Calu3 (cell line): Measurements from ENCODE around the gene LBP. TPM values are rescaled to one million over a fixed set of nuclear protein-coding genes. Genes with fewer than 3 reads are reported as not detected.

ENCODE experiments used
- BruUV-seq: library from RNA; stranded (reverse); fragments of 400-500 nt; replicated peaks from 2 replicates; lab custom pipeline; 2021; lab: Mats Ljungman, UMichigan
- CTCF ChIA-PET: fragments of 300-600 bp; sonication (Branson Sonifier 250); formaldehyde crosslinking; loops from one replicate; lab custom pipeline; 2022; ENCODE audit warnings: antibody characterized with exemption; lab: Charles Lee
- DNase-seq: peaks from one replicate; pipeline ENCODE4 v3.0.0; 2022
- H3K27ac Mint-ChIP-seq: one replicate; pipeline ENCODE4 v1.8.0; 2022; ENCODE audit warnings: mixed read lengths; ENCODE audit not compliant: unreplicated experiment
- H3K27me3 Mint-ChIP-seq: one replicate; pipeline ENCODE4 v1.8.0; 2022; ENCODE audit warnings: mixed read lengths; ENCODE audit not compliant: unreplicated experiment
- H3K36me3 Mint-ChIP-seq: one replicate; pipeline ENCODE4 v1.8.0; 2022; ENCODE audit warnings: mild to moderate bottlenecking, moderate library complexity, mixed read lengths; ENCODE audit not compliant: insufficient read depth, unreplicated experiment
- H3K4me1 Mint-ChIP-seq: one replicate; pipeline ENCODE4 v1.8.0; 2022; ENCODE audit warnings: mild to moderate bottlenecking, low read depth, mixed read lengths; ENCODE audit not compliant: unreplicated experiment
- H3K4me3 Mint-ChIP-seq: one replicate; pipeline ENCODE4 v1.8.0; 2022; ENCODE audit warnings: mild to moderate bottlenecking, low read depth, moderate library complexity, mixed read lengths; ENCODE audit not compliant: unreplicated experiment
- H3K9me3 Mint-ChIP-seq: one replicate; pipeline ENCODE4 v1.8.0; 2022; ENCODE audit warnings: low read depth, mixed read lengths; ENCODE audit not compliant: unreplicated experiment
- intact Hi-C: fragments of 100-400 bp; cut with micrococcal nuclease; formaldehyde crosslinking; loops from one replicate; pipeline ENCODE4 v1.10.0; 2022; ENCODE audit not compliant: unreplicated experiment
- total RNA-seq: library from RNA; stranded (reverse); gene quantifications from 2 replicates; pipeline ENCODE4 v1.2.3, GENCODE V29; 2022
- TF ChIP-seq, protein P1 (sequence below): fragments of 200-600 bp; IDR thresholded peaks from one replicate; pipeline ENCODE4 v1.8.0; 2022; ENCODE audit warnings: antibody characterized with exemption; ENCODE audit not compliant: unreplicated experiment

Gene LBP
- total RNA-seq, 1 experiment from 2014 or later: not detected

DNA sequence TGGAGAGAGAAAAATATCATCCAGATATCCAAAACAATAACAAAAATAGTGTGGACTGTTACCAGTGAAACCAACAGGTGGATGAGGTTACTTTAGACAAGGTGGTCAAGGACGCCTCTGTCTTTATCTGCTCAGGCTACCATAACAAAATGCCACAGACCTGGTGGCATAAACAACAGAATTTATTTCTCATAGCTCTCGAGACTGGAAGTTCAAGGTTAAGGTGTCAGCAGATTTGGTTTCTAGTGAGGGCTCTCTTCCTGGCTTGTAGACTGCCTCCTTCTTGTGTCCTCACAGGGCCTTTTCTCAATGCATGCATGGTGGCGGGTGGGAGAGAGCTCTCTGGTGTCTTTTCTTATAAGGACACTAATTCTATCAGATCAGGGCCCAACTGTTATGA is 21.1 kb upstream of the LBP start:
- H3K27me3 Mint-ChIP-seq: peaks cover 87% of the 10 kb centered on the region
- BruUV-seq: no TSS peak
- CTCF ChIA-PET: interaction anchor here (1.8 to 2.5 kb wide), 2 partner anchors 25 to 29 kb away, joined by 4 to 7 read pairs; no protein-coding TSS in a partner anchor
- DNase-seq: no peak
- no peak overlapping the region for H3K27ac Mint-ChIP-seq
- TF ChIP-seq, protein P1, sequence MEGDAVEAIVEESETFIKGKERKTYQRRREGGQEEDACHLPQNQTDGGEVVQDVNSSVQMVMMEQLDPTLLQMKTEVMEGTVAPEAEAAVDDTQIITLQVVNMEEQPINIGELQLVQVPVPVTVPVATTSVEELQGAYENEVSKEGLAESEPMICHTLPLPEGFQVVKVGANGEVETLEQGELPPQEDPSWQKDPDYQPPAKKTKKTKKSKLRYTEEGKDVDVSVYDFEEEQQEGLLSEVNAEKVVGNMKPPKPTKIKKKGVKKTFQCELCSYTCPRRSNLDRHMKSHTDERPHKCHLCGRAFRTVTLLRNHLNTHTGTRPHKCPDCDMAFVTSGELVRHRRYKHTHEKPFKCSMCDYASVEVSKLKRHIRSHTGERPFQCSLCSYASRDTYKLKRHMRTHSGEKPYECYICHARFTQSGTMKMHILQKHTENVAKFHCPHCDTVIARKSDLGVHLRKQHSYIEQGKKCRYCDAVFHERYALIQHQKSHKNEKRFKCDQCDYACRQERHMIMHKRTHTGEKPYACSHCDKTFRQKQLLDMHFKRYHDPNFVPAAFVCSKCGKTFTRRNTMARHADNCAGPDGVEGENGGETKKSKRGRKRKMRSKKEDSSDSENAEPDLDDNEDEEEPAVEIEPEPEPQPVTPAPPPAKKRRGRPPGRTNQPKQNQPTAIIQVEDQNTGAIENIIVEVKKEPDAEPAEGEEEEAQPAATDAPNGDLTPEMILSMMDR: no peak
- intact Hi-C loops: no loop called here
- H3K36me3 Mint-ChIP-seq: no peaks in the 10 kb centered on the region
- H3K9me3 Mint-ChIP-seq: no peaks in the 10 kb centered on the region
- peaks cover 15% of the 10 kb centered on the region for H3K4me1 Mint-ChIP-seq
- H3K4me3 Mint-ChIP-seq: no peak overlapping the region

DNA sequence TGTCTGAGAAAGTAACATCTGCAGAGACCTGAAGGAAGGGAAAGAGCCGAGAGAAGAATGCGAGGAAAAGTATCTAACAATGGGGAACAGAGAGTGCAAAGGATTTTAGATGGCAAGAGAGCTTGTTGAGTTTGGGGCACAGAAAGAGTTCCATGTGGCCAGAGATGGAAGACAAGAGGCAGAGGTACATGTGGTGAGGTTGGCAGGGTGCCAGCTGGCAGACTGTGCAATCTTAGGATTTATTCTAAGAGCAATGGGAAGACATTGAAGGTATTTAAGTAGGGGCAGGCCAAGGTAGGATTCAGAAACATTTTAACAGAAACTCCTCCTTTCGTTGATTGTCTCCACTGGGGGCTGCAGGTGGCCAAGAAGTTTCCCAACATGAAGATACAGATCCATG is 20.4 kb upstream of the LBP start:
- Mint-ChIP-seq H3K27me3 (peaks cover 80% of the 10 kb centered on the region), H3K36me3 (no peaks in the 10 kb centered on the region), H3K27ac (no peak overlapping the region), H3K4me3 (no peak overlapping the region), H3K4me1 (peaks cover 8% of the 10 kb centered on the region), H3K9me3 (no peaks in the 10 kb centered on the region)
- intact Hi-C loops: no loop called here
- DNase-seq: no peak
- CTCF ChIA-PET: no interaction called here
- BruUV-seq: no TSS peak
- TF ChIP-seq, protein P1: no peak

DNA sequence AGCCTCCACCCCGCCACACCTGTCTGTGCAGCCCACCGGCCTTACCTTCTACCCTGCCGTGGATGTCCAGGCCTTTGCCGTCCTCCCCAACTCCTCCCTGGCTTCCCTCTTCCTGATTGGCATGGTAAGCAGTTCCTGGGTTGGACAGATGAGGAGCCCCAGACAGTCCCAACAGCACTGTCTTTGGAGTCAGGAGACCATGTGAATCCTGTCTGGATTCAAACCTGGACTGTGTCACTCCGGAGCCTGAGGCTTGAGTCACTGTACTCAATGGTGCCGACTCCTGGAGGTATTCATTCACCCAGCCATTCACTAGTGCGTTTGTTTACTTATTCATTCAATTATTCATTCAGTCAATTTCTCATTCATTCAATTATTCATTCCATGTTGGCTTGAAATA is 20.0 kb upstream of the LBP start:
- Mint-ChIP-seq H3K36me3 (no peaks in the 10 kb centered on the region), H3K27me3 (peaks cover 79% of the 10 kb centered on the region), H3K4me1 (peaks cover 7% of the 10 kb centered on the region), H3K9me3 (no peaks in the 10 kb centered on the region), H3K27ac (no peak overlapping the region), H3K4me3 (no peak overlapping the region)
- BruUV-seq: no TSS peak
- TF ChIP-seq, protein P1: no peak
- intact Hi-C loops: no loop called here
- CTCF ChIA-PET: no interaction called here
- no peak for DNase-seq

DNA sequence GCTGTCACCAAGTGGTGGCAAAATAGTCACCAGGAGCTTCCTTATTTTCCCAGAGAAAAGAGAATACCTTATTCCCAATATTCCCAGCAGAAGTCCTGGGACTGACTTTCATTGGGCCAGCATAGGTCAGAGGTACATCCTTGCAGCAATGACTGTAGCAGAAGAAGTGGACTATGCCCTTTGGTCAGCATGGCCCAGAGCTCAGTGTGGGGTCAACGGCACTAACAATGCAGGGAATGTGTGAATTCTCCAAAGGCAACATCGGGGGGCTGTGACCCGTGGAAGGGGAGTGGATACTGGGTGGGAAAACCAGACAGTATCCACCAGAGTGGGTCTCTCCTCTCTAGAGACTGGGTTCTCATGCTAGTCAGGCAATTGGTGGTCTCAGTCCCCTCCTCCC is 15.6 kb upstream of the LBP start:
- no peak overlapping the region for H3K4me3 Mint-ChIP-seq
- no peaks in the 10 kb centered on the region for H3K9me3 Mint-ChIP-seq
- CTCF ChIA-PET: interaction anchor here (1.1 kb wide), 1 partner anchor 11 kb away, joined by 3 read pairs; no protein-coding TSS in a partner anchor
- peaks cover 69% of the 10 kb centered on the region for H3K27me3 Mint-ChIP-seq
- DNase-seq: no peak
- no TSS peak for BruUV-seq
- TF ChIP-seq, protein P1: no peak
- H3K36me3 Mint-ChIP-seq: no peaks in the 10 kb centered on the region
- H3K4me1 Mint-ChIP-seq: no peaks in the 10 kb centered on the region
- intact Hi-C loops: no loop called here
- no peak overlapping the region for H3K27ac Mint-ChIP-seq
